GM12878 (cell line): ENCODE measurements around the gene SFXN1. TPM values are rescaled to one million over a fixed set of nuclear protein-coding genes. Genes with fewer than 3 reads are reported as not detected.
"Not testable (repeated sequence)": the region's sequence is repeated elsewhere in the genome, so short reads cannot be mapped to it uniquely, and the experiment has no call there.

Experiments
- ATAC-seq: fragments of 200-7000 bp; cut with Tn5 transposase; 3 replicates; pipeline ENCODE4 v1.9.1; 2020; ENCODE audit warnings: mild to moderate bottlenecking, moderate library complexity
- BruUV-seq: library from RNA; stranded (reverse); fragments of 400-500 nt; replicated peaks from 2 replicates; lab custom pipeline; 2021; lab: Mats Ljungman, UMichigan
- CTCF ChIA-PET: fragments of 300-600 bp; sonication (Branson Sonifier 250); formaldehyde crosslinking; extraction: SDS; loops from one replicate; lab custom pipeline; 2021; ENCODE audit warnings: inconsistent platforms; lab: Yijun Ruan, JAX
- POLR2A ChIA-PET: fragments of 350-600 bp; formaldehyde crosslinking; extraction: SDS; loops from one replicate; lab custom pipeline; 2021; ENCODE audit warnings: inconsistent platforms; lab: Charles Lee
- RAD21 ChIA-PET: fragments of 300-600 bp; sonication (Branson Sonifier 250); formaldehyde crosslinking; loops from one replicate; lab custom pipeline; 2023; ENCODE audit warnings: antibody characterized with exemption; ENCODE audit not compliant: unreplicated experiment; lab: Charles Lee
- SMC1A ChIA-PET: fragments of 300-600 bp; sonication (Branson Sonifier 250); formaldehyde crosslinking; loops from one replicate; lab custom pipeline; 2023; ENCODE audit not compliant: unreplicated experiment, uncharacterized antibody; lab: Charles Lee
- DNase-seq: peaks from one replicate; pipeline ENCODE4 v3.0.0-alpha.2; 2011; ENCODE audit warnings: low read depth, low spot score
- FAIRE-seq: peaks from 3 replicates; lab custom pipeline; 2011; peaks lifted over from hg19 to GRCh38; lab: Jason Lieb, UNC
- H2AFZ ChIP-seq: 2 replicates; pipeline ENCODE4 v1.6.0; 2011; ENCODE audit warnings: low read depth, low read length, control low read depth; ENCODE audit not compliant: control insufficient read depth
- H3K27ac ChIP-seq: 2 replicates; pipeline ENCODE4 v1.5.1; 2011; ENCODE audit warnings: control low read depth; ENCODE audit not compliant: control insufficient read depth, insufficient read depth
- H3K27me3 ChIP-seq, 2 experiments: replicated peaks in 1 of 2; 2 replicates each; pipeline versions ENCODE4 v1.6.0 to v1.6.1; 2011; ENCODE audit warnings: low read length in 1 of 2; ENCODE audit not compliant: control insufficient read depth in 2 of 2, insufficient read depth in 2 of 2
- H3K36me3 ChIP-seq, 2 experiments: 2 replicates each; pipeline ENCODE4 v1.5.1; 2011; ENCODE audit warnings: low read length in 1 of 2; ENCODE audit not compliant: control insufficient read depth in 2 of 2, insufficient read depth in 2 of 2
- H3K4me1 ChIP-seq: 2 replicates; pipeline ENCODE4 v1.6.1; 2011; ENCODE audit warnings: mild to moderate bottlenecking, low read length, moderate library complexity, mixed read lengths; ENCODE audit not compliant: control insufficient read depth, insufficient read depth
- H3K4me2 ChIP-seq: 2 replicates; pipeline ENCODE4 v1.6.0; 2011; ENCODE audit warnings: control low read depth; ENCODE audit not compliant: control insufficient read depth, insufficient read depth
- H3K4me3 ChIP-seq: fragments of 200-600 bp; sonication (generic); 2 replicates; pipeline ENCODE4 v1.5.1; 2016
- H3K79me2 ChIP-seq: 2 replicates; pipeline ENCODE4 v1.6.0; 2011; ENCODE audit warnings: low read length; ENCODE audit not compliant: control insufficient read depth, insufficient read depth
- H3K9ac ChIP-seq: 2 replicates; pipeline ENCODE4 v1.8.0; 2011; ENCODE audit warnings: low read length, control low read depth, mixed read lengths; ENCODE audit not compliant: control insufficient read depth, insufficient read depth
- H3K9me3 ChIP-seq: replicated peaks from 3 replicates; pipeline ENCODE4 v1.5.1; 2011; ENCODE audit warnings: mild to moderate bottlenecking, low read length; ENCODE audit not compliant: control insufficient read depth, insufficient read depth
- H4K20me1 ChIP-seq: 2 replicates; pipeline ENCODE4 v1.6.0; 2011; ENCODE audit not compliant: control insufficient read depth, insufficient read depth
- CREM ChIP-seq: IDR thresholded peaks from 2 replicates; pipeline ENCODE4 v1.6.1; 2014; ENCODE audit warnings: antibody characterized with exemption, low read depth
- ESRRA ChIP-seq: IDR thresholded peaks from 2 replicates; pipeline ENCODE4 v1.6.1; 2012; ENCODE audit warnings: mild to moderate bottlenecking, low read length, improper control_type of control experiment
- HDAC6 ChIP-seq: fragments of 200-600 bp; sonication (generic); IDR thresholded peaks from one replicate; pipeline ENCODE4 v1.8.0; 2017; ENCODE audit warnings: antibody characterized with exemption; ENCODE audit not compliant: unreplicated experiment
- JUNB ChIP-seq: IDR thresholded peaks from 2 replicates; pipeline ENCODE4 v1.6.1; 2016; ENCODE audit warnings: antibody characterized with exemption, mild to moderate bottlenecking
- MLLT1 ChIP-seq: fragments of 450-650 bp; IDR thresholded peaks from 2 replicates; pipeline ENCODE4 v1.6.1; 2016; ENCODE audit warnings: mild to moderate bottlenecking
- RBBP5 ChIP-seq: fragments of 200-600 bp; sonication (generic); conservative IDR thresholded peaks from 2 replicates; pipeline ENCODE4 v1.6.1; 2016
- SREBF1 ChIP-seq: IDR thresholded peaks from 2 replicates; pipeline ENCODE4 v1.6.1; 2012; ENCODE audit warnings: mild to moderate bottlenecking, low read length
- ZBTB40 ChIP-seq: fragments of 450-650 bp; IDR thresholded peaks from 2 replicates; pipeline ENCODE4 v1.6.1; 2016; ENCODE audit warnings: mild to moderate bottlenecking, moderate library complexity, borderline replicate concordance
- ZNF217 ChIP-seq: fragments of 450-650 bp; IDR thresholded peaks from 2 replicates; pipeline ENCODE4 v1.6.1; 2017; ENCODE audit warnings: antibody characterized with exemption, mild to moderate bottlenecking
- WGBS: methylation state at CpG from one replicate; pipeline ENCODE4 v1.1.6; 2016; ENCODE audit warnings: low lambda C conversion rate; ENCODE audit not compliant: insufficient replicate concordance, insufficient coverage; ENCODE audit errors: missing lambda C conversion rate; 5-methylcytosine and 5-hydroxymethylcytosine counted together
- in situ Hi-C: fragments of 300-500 bp; cut with MboI; formaldehyde crosslinking; loops from 9 replicates; pipeline ENCODE4 v1.14.3; 2018; ENCODE audit warnings: mixed read lengths
- intact Hi-C: fragments of 100-400 bp; cut with micrococcal nuclease; formaldehyde crosslinking; loops from one replicate; pipeline ENCODE4 v1.14.2; 2022; ENCODE audit not compliant: unreplicated experiment
- polyA plus RNA-seq, 11 experiments: library from polyadenylated mRNA; depleted of rRNA in 4 of 11; unstranded in 6 of 11; stranded (reverse) in 5 of 11; fragments of >200 nt; fragmentation: Nextera tagmentation in 4 of 11; fragmentation: Illumina TruSeq in 1 of 11; extraction: Ambion mirVana in 4 of 11; extraction: Trizol in 1 of 11; gene quantifications; 1 replicate in 1 of 11; 2 replicates in 10 of 11; pipeline versions ENCODE4 v1.2.1 to v1.2.3, GENCODE V29; 2011 to 2016; ENCODE audit warnings: inconsistent platforms in 2 of 11, missing spikeins in 2 of 11, low read depth in 1 of 11
- total RNA-seq, 4 experiments: library from RNA; depleted of rRNA in 3 of 4; stranded (reverse); fragments of >200 nt in 3 of 4; fragmentation: Illumina TruSeq in 1 of 4; extraction: Trizol in 1 of 4; gene quantifications; 2 replicates each; pipeline versions ENCODE4 v1.2.1 to v1.2.3, GENCODE V29; 2013 to 2021

Gene SFXN1
- total and polyA plus RNA-seq, 10 of the 15 experiments (the other 5 are each of a cell fraction or from before 2014, with no cell fraction given), result 18.0 to 248 (median 103) TPM

- CTCF ChIA-PET, H2AFZ ChIP-seq, H3K27ac ChIP-seq, FAIRE-seq, in situ Hi-C loops, H3K4me3 ChIP-seq, H3K36me3 ChIP-seq, DNase-seq, BruUV-seq, POLR2A ChIA-PET, SMC1A ChIA-PET, H3K79me2 ChIP-seq, H4K20me1 ChIP-seq, H3K4me1 ChIP-seq, H3K9me3 ChIP-seq, ATAC-seq, H3K9ac ChIP-seq, RAD21 ChIA-PET, intact Hi-C loops, H3K4me2 ChIP-seq, H3K27me3 ChIP-seq: not testable (repeated sequence)
- 76% methylated on average over 5 of the region's 5 CpGs for WGBS
Observed at GRCh38 chr5:175454338-175454737, 24.0 kb upstream of the SFXN1 start.

- Histone ChIP-seq H2AFZ (no peak overlapping the region), H3K27ac (no peak overlapping the region), H3K4me3 (no peak overlapping the region), H3K9me3 (no peaks in the 10 kb centered on the region), H4K20me1 (no peaks in the 10 kb centered on the region), H3K36me3 (no peaks in the 10 kb centered on the region), H3K27me3 (no peaks in the 10 kb centered on the region; a peak in 1 of 4 replicates), H3K4me2 (no peak overlapping the region), H3K4me1 (peaks cover 6% of the 10 kb centered on the region; the same call in 1 of the 2 replicates), H3K9ac (no peak overlapping the region), H3K79me2 (no peaks in the 10 kb centered on the region)
- no peak for ATAC-seq
- RAD21 ChIA-PET, result no interaction called here
- FAIRE-seq, result no peak
- intact Hi-C loops, result loop anchor here (5.0 kb wide), 1 partner anchor 504 kb away; no protein-coding TSS in a partner anchor
- in situ Hi-C loops, result no loop called here
- WGBS, result 79% methylated on average over 11 of the region's 11 CpGs
- DNase-seq, result no peak
- CTCF ChIA-PET, result interaction anchor here (0.8 to 1.0 kb wide), 2 partner anchors 8 to 16 kb away, joined by 3 to 4 read pairs; no protein-coding TSS in a partner anchor
- POLR2A ChIA-PET, result no interaction called here
- BruUV-seq, result no TSS peak
- TF ChIP-seq MLLT1 (no peak), ESRRA (no peak), HDAC6 (no peak), ZNF217 (no peak), RBBP5 (no peak), CREM (no peak), ZBTB40 (no peak), JUNB (no peak), SREBF1 (no peak)
- SMC1A ChIA-PET, result no interaction called here
Observed at GRCh38 chr5:175456105-175456742, 22.1 kb upstream of the SFXN1 start.
